ENCODE results near the gene KCTD16. TPM values are rescaled to one million over a fixed set of nuclear protein-coding genes. Genes with fewer than 3 reads are reported as not detected.

KCTD16 gene
- total RNA-seq, 1 experiment from 2014 or later, result 0.08 TPM

- TF ChIP-seq, protein P1, sequence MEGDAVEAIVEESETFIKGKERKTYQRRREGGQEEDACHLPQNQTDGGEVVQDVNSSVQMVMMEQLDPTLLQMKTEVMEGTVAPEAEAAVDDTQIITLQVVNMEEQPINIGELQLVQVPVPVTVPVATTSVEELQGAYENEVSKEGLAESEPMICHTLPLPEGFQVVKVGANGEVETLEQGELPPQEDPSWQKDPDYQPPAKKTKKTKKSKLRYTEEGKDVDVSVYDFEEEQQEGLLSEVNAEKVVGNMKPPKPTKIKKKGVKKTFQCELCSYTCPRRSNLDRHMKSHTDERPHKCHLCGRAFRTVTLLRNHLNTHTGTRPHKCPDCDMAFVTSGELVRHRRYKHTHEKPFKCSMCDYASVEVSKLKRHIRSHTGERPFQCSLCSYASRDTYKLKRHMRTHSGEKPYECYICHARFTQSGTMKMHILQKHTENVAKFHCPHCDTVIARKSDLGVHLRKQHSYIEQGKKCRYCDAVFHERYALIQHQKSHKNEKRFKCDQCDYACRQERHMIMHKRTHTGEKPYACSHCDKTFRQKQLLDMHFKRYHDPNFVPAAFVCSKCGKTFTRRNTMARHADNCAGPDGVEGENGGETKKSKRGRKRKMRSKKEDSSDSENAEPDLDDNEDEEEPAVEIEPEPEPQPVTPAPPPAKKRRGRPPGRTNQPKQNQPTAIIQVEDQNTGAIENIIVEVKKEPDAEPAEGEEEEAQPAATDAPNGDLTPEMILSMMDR (IDR thresholded peaks at IDR 0.05), result no peak
- TF ChIP-seq POLR2AphosphoS5 (IDR thresholded peaks at IDR 0.05; ENCODE audit: low read depth, low read length), result no peak
- TF ChIP-seq, protein P2, sequence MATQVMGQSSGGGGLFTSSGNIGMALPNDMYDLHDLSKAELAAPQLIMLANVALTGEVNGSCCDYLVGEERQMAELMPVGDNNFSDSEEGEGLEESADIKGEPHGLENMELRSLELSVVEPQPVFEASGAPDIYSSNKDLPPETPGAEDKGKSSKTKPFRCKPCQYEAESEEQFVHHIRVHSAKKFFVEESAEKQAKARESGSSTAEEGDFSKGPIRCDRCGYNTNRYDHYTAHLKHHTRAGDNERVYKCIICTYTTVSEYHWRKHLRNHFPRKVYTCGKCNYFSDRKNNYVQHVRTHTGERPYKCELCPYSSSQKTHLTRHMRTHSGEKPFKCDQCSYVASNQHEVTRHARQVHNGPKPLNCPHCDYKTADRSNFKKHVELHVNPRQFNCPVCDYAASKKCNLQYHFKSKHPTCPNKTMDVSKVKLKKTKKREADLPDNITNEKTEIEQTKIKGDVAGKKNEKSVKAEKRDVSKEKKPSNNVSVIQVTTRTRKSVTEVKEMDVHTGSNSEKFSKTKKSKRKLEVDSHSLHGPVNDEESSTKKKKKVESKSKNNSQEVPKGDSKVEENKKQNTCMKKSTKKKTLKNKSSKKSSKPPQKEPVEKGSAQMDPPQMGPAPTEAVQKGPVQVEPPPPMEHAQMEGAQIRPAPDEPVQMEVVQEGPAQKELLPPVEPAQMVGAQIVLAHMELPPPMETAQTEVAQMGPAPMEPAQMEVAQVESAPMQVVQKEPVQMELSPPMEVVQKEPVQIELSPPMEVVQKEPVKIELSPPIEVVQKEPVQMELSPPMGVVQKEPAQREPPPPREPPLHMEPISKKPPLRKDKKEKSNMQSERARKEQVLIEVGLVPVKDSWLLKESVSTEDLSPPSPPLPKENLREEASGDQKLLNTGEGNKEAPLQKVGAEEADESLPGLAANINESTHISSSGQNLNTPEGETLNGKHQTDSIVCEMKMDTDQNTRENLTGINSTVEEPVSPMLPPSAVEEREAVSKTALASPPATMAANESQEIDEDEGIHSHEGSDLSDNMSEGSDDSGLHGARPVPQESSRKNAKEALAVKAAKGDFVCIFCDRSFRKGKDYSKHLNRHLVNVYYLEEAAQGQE (IDR thresholded peaks at IDR 0.05; ENCODE audit: insufficient read depth in 1 of 2, low read depth in 2 of 2, low read length in 1 of 2), result no peak
- no peak for TF ChIP-seq TCF7L2 (IDR thresholded peaks at IDR 0.05; ENCODE audit: low read depth, low read length)
- no peak for TF ChIP-seq SIN3A (IDR thresholded peaks at IDR 0.05; ENCODE audit: borderline replicate concordance, insufficient read depth, low read depth, low read length)
- Histone ChIP-seq H3K4me3 (ENCODE audit: low read depth in 2 of 2, low read length in 2 of 2) (no peak overlapping the region), H3K9me3 (ENCODE audit: control insufficient read depth, insufficient read depth, low read depth, low read length) (no peaks in the 10 kb centered on the region), H3K27ac (ENCODE audit: low read length) (no peak overlapping the region), H3K4me1 (ENCODE audit: control insufficient read depth, insufficient read depth, low read length) (no peaks in the 10 kb centered on the region), H3K27me3 (ENCODE audit: control insufficient read depth, insufficient read depth, low read length) (no peaks in the 10 kb centered on the region), H3K36me3 (ENCODE audit: control insufficient read depth, insufficient read depth, low read length) (no peaks in the 10 kb centered on the region)
- CTCF ChIA-PET, result no interaction called here
- in situ Hi-C loops (cut with HindIII; ENCODE audit: low pct_unique_long_range_greater_than_20kb, low sequenced_read_pairs), result no loop called here
- intact Hi-C loops (cut with micrococcal nuclease; ENCODE audit: unreplicated experiment), result no loop called here
- BruUV-seq (replicated peaks), result no TSS peak
- ATAC-seq (no peak), DNase-seq (ENCODE audit: low read depth, low spot score) (no peak)
- POLR2A ChIA-PET, result no interaction called here
Measured at GRCh38 chr5:144325532-144325931, 154.9 kb downstream of the KCTD16 start.

DNA sequence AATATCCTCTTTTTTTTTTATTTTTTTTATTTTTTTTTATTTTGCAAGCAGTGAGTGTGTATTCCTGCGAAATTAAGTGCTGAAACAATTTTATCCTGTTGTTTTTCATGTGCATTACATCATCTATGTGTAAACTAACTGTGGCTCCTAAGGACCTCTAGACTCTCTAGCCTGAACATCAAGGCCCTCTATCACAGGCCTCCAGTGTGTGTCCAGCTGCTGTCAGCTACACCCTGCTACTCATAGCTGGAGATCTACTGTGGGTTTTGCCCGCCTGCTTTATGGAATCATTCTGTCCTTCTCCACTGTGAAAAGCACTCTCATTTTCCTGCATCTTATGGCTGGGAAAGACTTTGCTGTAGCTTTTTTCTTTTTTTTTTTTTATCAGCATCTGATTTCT, 157.8 kb downstream of the KCTD16 start:
- intact Hi-C loops (cut with micrococcal nuclease; ENCODE audit: unreplicated experiment) (no loop called here), in situ Hi-C loops (cut with HindIII; ENCODE audit: low pct_unique_long_range_greater_than_20kb, low sequenced_read_pairs) (no loop called here)
- H3K27me3 ChIP-seq (ENCODE audit: control insufficient read depth, insufficient read depth, low read length), result no peaks in the 10 kb centered on the region
- no peaks in the 10 kb centered on the region for H3K9me3 ChIP-seq (ENCODE audit: control insufficient read depth, insufficient read depth, low read depth, low read length)
- ChIA-PET POLR2A (no interaction called here), CTCF (no interaction called here)
- H3K36me3 ChIP-seq (ENCODE audit: control insufficient read depth, insufficient read depth, low read length), result no peaks in the 10 kb centered on the region
- DNase-seq (ENCODE audit: low read depth, low spot score), result no peak
- no TSS peak for BruUV-seq (replicated peaks)
- no peak overlapping the region for H3K27ac ChIP-seq (ENCODE audit: low read length)
- no peak overlapping the region for H3K4me3 ChIP-seq (ENCODE audit: low read depth in 2 of 2, low read length in 2 of 2)
- no peak for ATAC-seq
- no peaks in the 10 kb centered on the region for H3K4me1 ChIP-seq (ENCODE audit: control insufficient read depth, insufficient read depth, low read length)
- no peak for TF ChIP-seq TCF7L2 (IDR thresholded peaks at IDR 0.05; ENCODE audit: low read depth, low read length)

- CTCF ChIA-PET, result no interaction called here
- POLR2A ChIA-PET, result no interaction called here
- Histone ChIP-seq H3K4me3 (ENCODE audit: low read depth in 2 of 2, low read length in 2 of 2) (no peak overlapping the region), H3K9me3 (ENCODE audit: control insufficient read depth, insufficient read depth, low read depth, low read length) (no peaks in the 10 kb centered on the region), H3K27ac (ENCODE audit: low read length) (no peak overlapping the region), H3K27me3 (ENCODE audit: control insufficient read depth, insufficient read depth, low read length) (no peaks in the 10 kb centered on the region), H3K36me3 (ENCODE audit: control insufficient read depth, insufficient read depth, low read length) (no peaks in the 10 kb centered on the region), H3K4me1 (ENCODE audit: control insufficient read depth, insufficient read depth, low read length) (no peaks in the 10 kb centered on the region)
- in situ Hi-C loops (cut with HindIII; ENCODE audit: low pct_unique_long_range_greater_than_20kb, low sequenced_read_pairs) (no loop called here), intact Hi-C loops (cut with micrococcal nuclease; ENCODE audit: unreplicated experiment) (no loop called here)
- no peak for DNase-seq (ENCODE audit: low read depth, low spot score)
- ATAC-seq, result no peak
- TF ChIP-seq, protein P2 (IDR thresholded peaks at IDR 0.05; ENCODE audit: insufficient read depth in 1 of 2, low read depth in 2 of 2, low read length in 1 of 2), result no peak
- TF ChIP-seq SIN3A (IDR thresholded peaks at IDR 0.05; ENCODE audit: borderline replicate concordance, insufficient read depth, low read depth, low read length), result no peak
- no peak for TF ChIP-seq TCF7L2 (IDR thresholded peaks at IDR 0.05; ENCODE audit: low read depth, low read length)
- TF ChIP-seq, protein P1 (IDR thresholded peaks at IDR 0.05), result no peak
- no peak for TF ChIP-seq POLR2AphosphoS5 (IDR thresholded peaks at IDR 0.05; ENCODE audit: low read depth, low read length)
- BruUV-seq (replicated peaks), result no TSS peak
Measured at GRCh38 chr5:144328980-144329379, 158.3 kb downstream of the KCTD16 start.

Measured in Panc1 (cell line).